Astrocyte (in vitro differentiated cells and primary cell): ENCODE measurements around the gene SEMA4D. TPM values are rescaled to one million over a fixed set of nuclear protein-coding genes. Genes with fewer than 3 reads are reported as not detected.

ENCODE experiments used
- DNase-seq: peaks from one replicate; pipeline ENCODE4 v3.0.0-alpha.2; 2010; ENCODE audit warnings: low read depth
- FAIRE-seq: peaks from 2 replicates; lab custom pipeline; 2011; peaks lifted over from hg19 to GRCh38; lab: Jason Lieb, UNC
- H2AFZ ChIP-seq: 2 replicates; pipeline ENCODE4 v1.6.0; 2012; ENCODE audit warnings: low read depth, low read length, inconsistent platforms
- H3K27ac ChIP-seq: 2 replicates; pipeline ENCODE4 v1.5.1; 2011; ENCODE audit warnings: low read depth, low read length, inconsistent platforms
- H3K27me3 ChIP-seq: 2 replicates; pipeline ENCODE4 v1.6.0; 2011; ENCODE audit warnings: low read length, inconsistent platforms; ENCODE audit not compliant: insufficient read depth
- H3K36me3 ChIP-seq: 2 replicates; pipeline ENCODE4 v1.5.1; 2011; ENCODE audit warnings: low read length, inconsistent platforms; ENCODE audit not compliant: insufficient read depth
- H3K4me1 ChIP-seq: 2 replicates; pipeline ENCODE4 v1.5.1; 2011; ENCODE audit warnings: low read length, inconsistent platforms; ENCODE audit not compliant: insufficient read depth
- H3K4me2 ChIP-seq: 2 replicates; pipeline ENCODE4 v1.6.0; 2012; ENCODE audit warnings: low read length, inconsistent platforms
- H3K4me3 ChIP-seq: 2 replicates; pipeline ENCODE4 v1.5.1; 2011; ENCODE audit warnings: low read depth, mild to moderate bottlenecking, low read length, inconsistent platforms; ENCODE audit not compliant: insufficient read depth
- H3K79me2 ChIP-seq: 2 replicates; pipeline ENCODE4 v1.6.0; 2012; ENCODE audit warnings: mild to moderate bottlenecking, low read length, inconsistent platforms; ENCODE audit not compliant: insufficient read depth
- H3K9ac ChIP-seq: 2 replicates; pipeline ENCODE4 v1.6.0; 2012; ENCODE audit warnings: mild to moderate bottlenecking, low read length, inconsistent platforms
- H3K9me3 ChIP-seq: 2 replicates; pipeline ENCODE4 v1.5.1; 2012; ENCODE audit warnings: low read depth, mild to moderate bottlenecking, low read length, inconsistent platforms; ENCODE audit not compliant: insufficient read depth
- H4K20me1 ChIP-seq: 2 replicates; pipeline ENCODE4 v1.6.0; 2012; ENCODE audit warnings: low read length, inconsistent platforms; ENCODE audit not compliant: insufficient read depth
- H3K27ac Mint-ChIP-seq: one replicate; pipeline ENCODE4 v1.8.0; 2021; ENCODE audit warnings: mild to moderate bottlenecking, mixed read lengths; ENCODE audit not compliant: unreplicated experiment
- H3K27me3 Mint-ChIP-seq: one replicate; pipeline ENCODE4 v1.8.0; 2021; ENCODE audit warnings: low read depth, mixed read lengths; ENCODE audit not compliant: unreplicated experiment
- H3K36me3 Mint-ChIP-seq: one replicate; pipeline ENCODE4 v1.8.0; 2021; ENCODE audit warnings: low read depth, mixed read lengths; ENCODE audit not compliant: unreplicated experiment
- H3K4me1 Mint-ChIP-seq: one replicate; pipeline ENCODE4 v1.8.0; 2021; ENCODE audit warnings: low read depth, mixed read lengths; ENCODE audit not compliant: unreplicated experiment
- H3K4me3 Mint-ChIP-seq: one replicate; pipeline ENCODE4 v1.8.0; 2021; ENCODE audit warnings: mild to moderate bottlenecking, moderate library complexity, mixed read lengths; ENCODE audit not compliant: unreplicated experiment
- H3K9me3 Mint-ChIP-seq: one replicate; pipeline ENCODE4 v1.8.0; 2021; ENCODE audit warnings: mild to moderate bottlenecking, mixed read lengths; ENCODE audit not compliant: unreplicated experiment
- CTCF ChIP-seq: IDR thresholded peaks from 2 replicates; pipeline ENCODE4 v1.5.1; 2011; ENCODE audit warnings: low read depth, mild to moderate bottlenecking, inconsistent platforms, low read length, moderate library complexity; ENCODE audit not compliant: insufficient read depth
- EZH2 ChIP-seq: IDR thresholded peaks from 2 replicates; pipeline ENCODE4 v1.6.1; 2012; ENCODE audit warnings: mild to moderate bottlenecking, low read length, inconsistent platforms; ENCODE audit not compliant: insufficient read depth
- total RNA-seq: library from RNA; stranded (reverse); gene quantifications from 2 replicates; pipeline ENCODE4 v1.2.1, GENCODE V29; 2021

The SEMA4D gene
- total RNA-seq, 1 donor from 2014 or later, result 6.2 TPM

- Mint-ChIP-seq H3K4me3 (no peak overlapping the region), H3K36me3 (no peaks in the 10 kb centered on the region), H3K9me3 (peaks cover 12% of the 10 kb centered on the region), H3K4me1 (peaks cover 8% of the 10 kb centered on the region), H3K27me3 (no peaks in the 10 kb centered on the region), H3K27ac (no peak overlapping the region)
- H3K27me3 ChIP-seq, result peaks cover 5% of the 10 kb centered on the region
- DNase-seq (no peak), FAIRE-seq (no peak)
- H3K27ac ChIP-seq, result no peak overlapping the region
- no peak overlapping the region for H3K9ac ChIP-seq
- no peak overlapping the region for H3K4me2 ChIP-seq
- H3K9me3 ChIP-seq, result peaks cover 3% of the 10 kb centered on the region
- no peaks in the 10 kb centered on the region for H3K4me1 ChIP-seq
- H4K20me1 ChIP-seq, result no peaks in the 10 kb centered on the region
- TF ChIP-seq CTCF (no peak), EZH2 (no peak)
- H3K36me3 ChIP-seq, result no peaks in the 10 kb centered on the region
- H3K4me3 ChIP-seq, result no peak overlapping the region
- no peak overlapping the region for H2AFZ ChIP-seq
- H3K79me2 ChIP-seq, result no peaks in the 10 kb centered on the region
Observed at GRCh38 chr9:89531766-89532165, 33.9 kb upstream of the SEMA4D start.

GRCh38 chr9:89530726-89531125 lies 32.8 kb upstream of the SEMA4D start:
- H3K27ac ChIP-seq, result no peak overlapping the region
- H3K27me3 Mint-ChIP-seq, result no peaks in the 10 kb centered on the region
- no peaks in the 10 kb centered on the region for H3K36me3 ChIP-seq
- no peak overlapping the region for H3K4me2 ChIP-seq
- peaks cover 8% of the 10 kb centered on the region for H3K4me1 Mint-ChIP-seq
- H3K4me3 Mint-ChIP-seq, result no peak overlapping the region
- H3K4me3 ChIP-seq, result no peak overlapping the region
- no peaks in the 10 kb centered on the region for H3K79me2 ChIP-seq
- no peak for FAIRE-seq
- H4K20me1 ChIP-seq, result no peaks in the 10 kb centered on the region
- peaks cover 12% of the 10 kb centered on the region for H3K9me3 Mint-ChIP-seq
- H3K27ac Mint-ChIP-seq, result no peak overlapping the region
- TF ChIP-seq CTCF (no peak), EZH2 (no peak)
- peaks cover 3% of the 10 kb centered on the region for H3K9me3 ChIP-seq
- H3K4me1 ChIP-seq, result no peaks in the 10 kb centered on the region
- no peaks in the 10 kb centered on the region for H3K36me3 Mint-ChIP-seq
- H2AFZ ChIP-seq, result no peak overlapping the region
- no peak for DNase-seq
- H3K27me3 ChIP-seq, result peaks cover 5% of the 10 kb centered on the region
- no peak overlapping the region for H3K9ac ChIP-seq

GRCh38 chr9:89529243-89530035 lies 31.5 kb upstream of the SEMA4D start:
- Histone ChIP-seq H3K4me2 (no peak overlapping the region), H3K9ac (no peak overlapping the region), H3K27ac (no peak overlapping the region), H3K9me3 (peaks cover 3% of the 10 kb centered on the region), H3K4me3 (no peak overlapping the region), H3K79me2 (no peaks in the 10 kb centered on the region), H3K27me3 (peaks cover 5% of the 10 kb centered on the region), H4K20me1 (no peaks in the 10 kb centered on the region), H3K36me3 (no peaks in the 10 kb centered on the region), H2AFZ (no peak overlapping the region), H3K4me1 (no peaks in the 10 kb centered on the region)
- Mint-ChIP-seq H3K4me3 (no peak overlapping the region), H3K27me3 (peaks cover 6% of the 10 kb centered on the region), H3K9me3 (peaks cover 14% of the 10 kb centered on the region), H3K27ac (no peak overlapping the region), H3K36me3 (no peaks in the 10 kb centered on the region), H3K4me1 (peaks cover 8% of the 10 kb centered on the region)
- no peak for DNase-seq
- no peak for FAIRE-seq
- no peak for TF ChIP-seq EZH2
- no peak for TF ChIP-seq CTCF
